DND-41 (cell line): ENCODE results near the gene SLC6A7.

ENCODE experiments used
- ATAC-seq: fragments of 200-7000 bp; cut with Tn5 transposase; 3 replicates; pipeline ENCODE4 v1.9.1; 2021; ENCODE audit warnings: low read depth; ENCODE audit not compliant: insufficient read depth
- DNase-seq: peaks from one replicate; pipeline ENCODE4 v3.0.0-alpha.2; 2020
- H2AFZ ChIP-seq: 2 replicates; pipeline ENCODE4 v1.6.0; 2012; ENCODE audit warnings: low read depth, low read length
- H3K27ac ChIP-seq: 2 replicates; pipeline ENCODE4 v1.5.1; 2012; ENCODE audit warnings: low read length, inconsistent platforms
- H3K27me3 ChIP-seq: fragments of 200-600 bp; sonication (generic); 2 replicates; pipeline ENCODE4 v1.6.0; 2012; ENCODE audit warnings: low read length, mild to moderate bottlenecking, inconsistent platforms; ENCODE audit not compliant: insufficient read depth, poor library complexity
- H3K36me3 ChIP-seq: 2 replicates; pipeline ENCODE4 v1.5.1; 2012; ENCODE audit warnings: low read length, inconsistent platforms; ENCODE audit not compliant: insufficient read depth
- H3K4me1 ChIP-seq: 2 replicates; pipeline ENCODE4 v1.5.1; 2012; ENCODE audit warnings: mild to moderate bottlenecking, low read length; ENCODE audit not compliant: insufficient read depth
- H3K4me2 ChIP-seq: 2 replicates; pipeline ENCODE4 v1.6.0; 2012; ENCODE audit warnings: mild to moderate bottlenecking, moderate library complexity, low read length, inconsistent platforms; ENCODE audit not compliant: insufficient read depth
- H3K4me3 ChIP-seq, 2 experiments: fragments of 200-600 bp in 1 of 2; shearing (Covaris generic) in 1 of 2; 2 replicates each; pipeline ENCODE4 v1.5.1; 2012 to 2016; ENCODE audit warnings: inconsistent platforms in 2 of 2, low read length in 2 of 2, mild to moderate bottlenecking in 2 of 2, low read depth in 1 of 2, moderate library complexity in 1 of 2
- H3K79me2 ChIP-seq: 2 replicates; pipeline ENCODE4 v1.6.0; 2012; ENCODE audit warnings: low read length, inconsistent platforms; ENCODE audit not compliant: insufficient read depth
- H3K9ac ChIP-seq: 2 replicates; pipeline ENCODE4 v1.6.0; 2012; ENCODE audit warnings: low read depth, mild to moderate bottlenecking, inconsistent platforms, low read length, moderate library complexity
- H3K9me3 ChIP-seq: 2 replicates; pipeline ENCODE4 v1.5.1; 2012; ENCODE audit warnings: low read length, moderate library complexity, mild to moderate bottlenecking, inconsistent platforms; ENCODE audit not compliant: insufficient read depth, severe bottlenecking
- H4K20me1 ChIP-seq: 2 replicates; pipeline ENCODE4 v1.6.0; 2012; ENCODE audit warnings: low read length; ENCODE audit not compliant: insufficient read depth
- CTCF ChIP-seq: IDR thresholded peaks from 2 replicates; pipeline ENCODE4 v1.5.1; 2012; ENCODE audit warnings: borderline replicate concordance, low read length, moderate library complexity, mild to moderate bottlenecking; ENCODE audit not compliant: poor library complexity, severe bottlenecking; ENCODE audit errors: extremely low read depth
- EZH2 ChIP-seq: IDR thresholded peaks from 3 replicates; pipeline ENCODE4 v1.6.1; 2012; ENCODE audit warnings: borderline replicate concordance, low read depth, mild to moderate bottlenecking, moderate library complexity, low read length, inconsistent platforms; ENCODE audit not compliant: severe bottlenecking

The SLC6A7 gene

GRCh38 chr5:150255659-150256409, 66.0 kb downstream of the SLC6A7 start:
- Histone ChIP-seq H2AFZ (no peak overlapping the region; the same call in 1 of the 2 replicates), H3K79me2 (no peaks in the 10 kb centered on the region), H3K4me1 (no peaks in the 10 kb centered on the region), H3K9ac (no peak overlapping the region), H3K36me3 (no peaks in the 10 kb centered on the region), H3K4me2 (no peak overlapping the region), H3K27me3 (peaks cover 13% of the 10 kb centered on the region), H3K9me3 (no peaks in the 10 kb centered on the region), H3K27ac (no peak overlapping the region), H3K4me3 (no peak overlapping the region), H4K20me1 (no peaks in the 10 kb centered on the region; the same call in 1 of the 2 replicates)
- no peak for ATAC-seq
- DNase-seq = no peak
- TF ChIP-seq EZH2 (no peak), CTCF (no peak)

- DNase-seq (no peak), ATAC-seq (no peak)
- no peak overlapping the region for H3K9ac ChIP-seq
- no peaks in the 10 kb centered on the region for H3K36me3 ChIP-seq
- no peaks in the 10 kb centered on the region; the same call in 1 of the 2 replicates for H4K20me1 ChIP-seq
- H3K4me2 ChIP-seq = no peak overlapping the region
- no peak overlapping the region for H2AFZ ChIP-seq
- no peaks in the 10 kb centered on the region for H3K79me2 ChIP-seq
- H3K27ac ChIP-seq = no peak overlapping the region
- H3K4me1 ChIP-seq = no peaks in the 10 kb centered on the region
- no peaks in the 10 kb centered on the region for H3K9me3 ChIP-seq
- TF ChIP-seq EZH2 = no peak
- TF ChIP-seq CTCF = peak; percentile 2
- peaks cover 11% of the 10 kb centered on the region for H3K27me3 ChIP-seq
- H3K4me3 ChIP-seq = no peak overlapping the region
Measured at GRCh38 chr5:150256410-150257064, 66.7 kb downstream of the SLC6A7 start.

GRCh38 chr5:150257424-150257823, 67.6 kb downstream of the SLC6A7 start:
- H2AFZ ChIP-seq = no peak overlapping the region

More at GRCh38 chr5:150257424-150257823, 67.6 kb downstream of the SLC6A7 start:
- DNase-seq (no peak), ATAC-seq (no peak)
- H3K9ac ChIP-seq = no peak overlapping the region
- H3K79me2 ChIP-seq = no peaks in the 10 kb centered on the region
- H3K36me3 ChIP-seq = no peaks in the 10 kb centered on the region
- H3K27ac ChIP-seq = no peak overlapping the region
- H3K4me2 ChIP-seq = no peak overlapping the region
- H3K27me3 ChIP-seq = peaks cover 10% of the 10 kb centered on the region
- no peaks in the 10 kb centered on the region for H3K4me1 ChIP-seq
- H3K4me3 ChIP-seq = no peak overlapping the region
- TF ChIP-seq CTCF = no peak
- no peak for TF ChIP-seq EZH2
- no peaks in the 10 kb centered on the region; the same call in 1 of the 2 replicates for H4K20me1 ChIP-seq
- no peaks in the 10 kb centered on the region for H3K9me3 ChIP-seq
